IPS DF 6.9 (cell line): ENCODE measurements around the gene SMIM36.
"Not testable (repeated sequence)": the region's sequence is repeated elsewhere in the genome, so short reads cannot be mapped to it uniquely, and the experiment has no call there.

ENCODE experiments used
- DNase-seq: peaks from one replicate; pipeline ENCODE4 v3.0.0-alpha.2; 2013; ENCODE audit warnings: low read depth, low spot score
- H3K27ac ChIP-seq: one replicate; pipeline ENCODE4 v1.5.1; 2013; ENCODE audit warnings: low read length, control low read depth
- H3K27me3 ChIP-seq: 2 replicates; pipeline ENCODE4 v1.6.1; 2013; ENCODE audit warnings: mild to moderate bottlenecking, low read length; ENCODE audit not compliant: control insufficient read depth, insufficient read depth
- H3K36me3 ChIP-seq: 2 replicates; pipeline ENCODE4 v1.6.1; 2013; ENCODE audit warnings: low read length; ENCODE audit not compliant: control insufficient read depth, insufficient read depth
- H3K4me1 ChIP-seq: 2 replicates; pipeline ENCODE4 v1.6.1; 2013; ENCODE audit warnings: low read length; ENCODE audit not compliant: control insufficient read depth, insufficient read depth
- H3K4me3 ChIP-seq: 2 replicates; pipeline ENCODE4 v1.5.1; 2013; ENCODE audit warnings: mild to moderate bottlenecking, low read length
- H3K9me3 ChIP-seq: 2 replicates; pipeline ENCODE4 v1.6.1; 2013; ENCODE audit warnings: low read length, inconsistent platforms; ENCODE audit not compliant: control insufficient read depth, insufficient read depth
- WGBS: extraction: QIAGEN DNeasy Blood & Tissue Kit; methylation state at CpG from one replicate; pipeline ENCODE4 v1.1.7; 2013; ENCODE audit warnings: mixed read lengths, missing lambda C conversion rate; ENCODE audit not compliant: insufficient read length, insufficient coverage; 5-methylcytosine and 5-hydroxymethylcytosine counted together

SMIM36 gene

GRCh38 chr17:55480631-55481315 is 30.5 kb downstream of the SMIM36 start:
- Histone ChIP-seq H3K27ac (no peak overlapping the region), H3K9me3 (no peaks in the 10 kb centered on the region), H3K27me3 (no peaks in the 10 kb centered on the region), H3K4me1 (no peaks in the 10 kb centered on the region), H3K36me3 (no peaks in the 10 kb centered on the region), H3K4me3 (no peak overlapping the region)
- no peak for DNase-seq

GRCh38 chr17:55479903-55480302 is 31.3 kb downstream of the SMIM36 start:
- Histone ChIP-seq H3K27ac (no peak overlapping the region), H3K9me3 (no peaks in the 10 kb centered on the region), H3K4me3 (no peak overlapping the region), H3K4me1 (no peaks in the 10 kb centered on the region), H3K36me3 (no peaks in the 10 kb centered on the region), H3K27me3 (no peaks in the 10 kb centered on the region)
- no peak for DNase-seq
- no CpG with 5 or more reads among the region's 2 CpGs for WGBS

GRCh38 chr17:55478971-55479370 is 32.3 kb downstream of the SMIM36 start:
- Histone ChIP-seq H3K4me3 (no peak overlapping the region), H3K36me3 (no peaks in the 10 kb centered on the region), H3K27me3 (no peaks in the 10 kb centered on the region), H3K9me3 (no peaks in the 10 kb centered on the region), H3K4me1 (no peaks in the 10 kb centered on the region), H3K27ac (no peak overlapping the region)
- DNase-seq: no peak
- WGBS: no CpG with 5 or more reads among the region's 3 CpGs

DNA sequence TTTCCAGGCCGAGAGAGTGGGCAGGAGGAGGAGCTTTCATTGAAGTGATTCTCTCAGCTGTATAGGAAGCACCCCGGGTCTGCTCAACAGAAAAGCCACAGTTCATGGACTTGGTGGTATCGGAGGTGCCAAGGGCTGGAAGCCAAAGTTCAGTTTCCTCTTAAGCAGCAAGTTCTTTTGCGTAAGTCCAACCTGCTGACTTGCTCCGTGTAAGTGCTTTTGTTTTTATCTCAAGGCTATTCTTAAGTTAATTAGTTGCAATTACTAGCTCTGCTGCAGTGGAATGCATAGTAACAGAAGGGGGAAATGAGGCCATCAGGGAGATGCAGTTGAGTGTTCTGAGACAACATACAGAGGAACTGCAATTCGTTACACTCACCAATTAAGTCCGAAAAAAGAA is 44.6 kb downstream of the SMIM36 start:
- H3K4me1 ChIP-seq: peaks cover 3% of the 10 kb centered on the region; the same call in 1 of the 2 replicates
- DNase-seq: no peak
- H3K27ac ChIP-seq: no peak overlapping the region
- H3K9me3 ChIP-seq: no peaks in the 10 kb centered on the region
- no peak overlapping the region for H3K4me3 ChIP-seq
- no CpG with 5 or more reads among the region's 7 CpGs for WGBS
- H3K27me3 ChIP-seq: no peaks in the 10 kb centered on the region
- H3K36me3 ChIP-seq: no peaks in the 10 kb centered on the region

DNA sequence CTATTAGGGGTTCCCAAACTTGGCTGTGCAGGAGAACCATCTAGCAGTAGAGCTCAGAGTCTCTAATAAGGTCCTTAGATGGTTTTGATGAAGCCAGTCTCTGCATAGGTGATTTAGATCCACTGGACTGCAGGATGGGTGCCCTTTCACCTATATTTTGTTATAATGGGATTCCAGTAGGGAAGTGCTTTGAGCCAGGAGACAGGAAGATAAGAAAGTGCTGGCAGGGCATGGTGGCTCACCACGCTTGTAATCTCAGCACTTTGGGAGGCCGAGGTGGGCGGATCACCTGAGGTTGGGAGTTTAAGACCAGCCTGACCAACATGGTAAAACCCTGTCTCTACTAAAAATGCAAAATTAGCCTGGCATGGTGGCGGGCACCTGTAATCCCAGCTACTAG is 45.5 kb downstream of the SMIM36 start:
- not testable (repeated sequence) for H3K4me1 ChIP-seq, H3K4me3 ChIP-seq, H3K27ac ChIP-seq, H3K36me3 ChIP-seq, DNase-seq, H3K9me3 ChIP-seq, H3K27me3 ChIP-seq
- no CpG with 5 or more reads among the region's 4 CpGs for WGBS

GRCh38 chr17:55463600-55463999 is 47.7 kb downstream of the SMIM36 start:
- H3K4me3 ChIP-seq: no peak overlapping the region
- DNase-seq: no peak
- H3K36me3 ChIP-seq: no peaks in the 10 kb centered on the region
- no CpG with 5 or more reads among the region's 2 CpGs for WGBS
- no peaks in the 10 kb centered on the region for H3K9me3 ChIP-seq
- H3K27ac ChIP-seq: no peak overlapping the region
- H3K27me3 ChIP-seq: no peaks in the 10 kb centered on the region
- H3K4me1 ChIP-seq: peaks cover 4% of the 10 kb centered on the region

DNA sequence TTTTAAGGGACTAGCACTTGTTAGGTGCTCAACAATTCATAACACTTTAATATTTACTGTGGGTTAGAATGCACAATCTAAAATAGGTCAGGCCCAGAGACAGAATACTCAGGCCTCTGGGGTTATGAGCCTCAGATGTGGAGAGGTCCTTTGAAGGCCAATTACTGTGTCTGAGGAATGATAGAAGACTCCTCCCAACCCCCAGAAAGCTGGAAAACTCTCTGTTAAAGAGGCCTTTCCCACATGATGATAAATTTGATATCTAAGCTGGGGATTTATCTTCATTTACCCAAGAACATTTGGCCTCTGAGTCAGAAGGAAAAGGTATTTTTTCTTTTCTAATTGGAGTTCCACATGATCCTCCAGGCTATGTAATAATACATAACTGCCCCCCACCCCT is 48.5 kb downstream of the SMIM36 start:
- Histone ChIP-seq H3K4me3 (no peak overlapping the region), H3K27me3 (no peaks in the 10 kb centered on the region), H3K9me3 (no peaks in the 10 kb centered on the region), H3K36me3 (no peaks in the 10 kb centered on the region), H3K27ac (no peak overlapping the region), H3K4me1 (peaks cover 7% of the 10 kb centered on the region)
- DNase-seq: no peak

- no peak overlapping the region for H3K27ac ChIP-seq
- H3K4me3 ChIP-seq: no peak overlapping the region
- H3K4me1 ChIP-seq: peaks cover 7% of the 10 kb centered on the region
- no peaks in the 10 kb centered on the region for H3K9me3 ChIP-seq
- DNase-seq: no peak
- no peaks in the 10 kb centered on the region for H3K27me3 ChIP-seq
- H3K36me3 ChIP-seq: no peaks in the 10 kb centered on the region
- WGBS: no CpG with 5 or more reads among the region's 1 CpG
Measured at GRCh38 chr17:55462234-55462633, 49.0 kb downstream of the SMIM36 start.

DNA sequence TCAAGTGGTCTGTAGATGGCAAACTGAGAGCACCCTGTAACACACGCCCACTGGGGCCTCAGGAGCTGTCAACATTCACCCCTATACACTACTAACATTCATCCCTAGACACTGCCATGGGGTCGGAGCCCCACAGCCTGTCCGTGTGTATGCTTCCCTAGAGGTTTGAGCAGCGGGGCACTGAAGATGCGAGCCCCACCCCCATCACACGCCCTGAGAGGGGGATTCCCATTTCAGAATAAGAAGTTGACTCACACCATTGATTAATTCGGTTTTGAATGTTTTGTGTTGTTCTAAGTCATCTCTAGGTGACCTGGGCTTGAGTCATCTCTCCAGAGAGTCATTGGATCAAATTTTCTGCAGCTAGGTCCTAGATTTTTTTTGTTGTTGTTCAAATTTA is 52.3 kb downstream of the SMIM36 start:
- Histone ChIP-seq H3K27ac (no peak overlapping the region), H3K27me3 (no peaks in the 10 kb centered on the region), H3K4me1 (peaks cover 4% of the 10 kb centered on the region; the same call in 1 of the 2 replicates), H3K36me3 (no peaks in the 10 kb centered on the region), H3K4me3 (no peak overlapping the region), H3K9me3 (no peaks in the 10 kb centered on the region)
- DNase-seq: no peak
- whole genome bisulfite sequencing: no CpG with 5 or more reads among the region's 7 CpGs

GRCh38 chr17:55458287-55458900 is 52.9 kb downstream of the SMIM36 start:
- no peak for DNase-seq
- Histone ChIP-seq H3K27me3 (no peaks in the 10 kb centered on the region), H3K9me3 (no peaks in the 10 kb centered on the region), H3K4me1 (peaks cover 6% of the 10 kb centered on the region; the same call in 1 of the 2 replicates), H3K4me3 (no peak overlapping the region), H3K27ac (no peak overlapping the region), H3K36me3 (no peaks in the 10 kb centered on the region)
- WGBS: no CpG with 5 or more reads among the region's 22 CpGs
